OCI-M2 (cell line): Measurements from ENCODE around the gene XRCC3.

ENCODE experiments used
- DNase-seq: peaks from one replicate; lab custom pipeline; 2025; ENCODE audit not compliant: unreplicated experiment; lab: John Stamatoyannopoulos, UW

XRCC3 gene

DNA sequence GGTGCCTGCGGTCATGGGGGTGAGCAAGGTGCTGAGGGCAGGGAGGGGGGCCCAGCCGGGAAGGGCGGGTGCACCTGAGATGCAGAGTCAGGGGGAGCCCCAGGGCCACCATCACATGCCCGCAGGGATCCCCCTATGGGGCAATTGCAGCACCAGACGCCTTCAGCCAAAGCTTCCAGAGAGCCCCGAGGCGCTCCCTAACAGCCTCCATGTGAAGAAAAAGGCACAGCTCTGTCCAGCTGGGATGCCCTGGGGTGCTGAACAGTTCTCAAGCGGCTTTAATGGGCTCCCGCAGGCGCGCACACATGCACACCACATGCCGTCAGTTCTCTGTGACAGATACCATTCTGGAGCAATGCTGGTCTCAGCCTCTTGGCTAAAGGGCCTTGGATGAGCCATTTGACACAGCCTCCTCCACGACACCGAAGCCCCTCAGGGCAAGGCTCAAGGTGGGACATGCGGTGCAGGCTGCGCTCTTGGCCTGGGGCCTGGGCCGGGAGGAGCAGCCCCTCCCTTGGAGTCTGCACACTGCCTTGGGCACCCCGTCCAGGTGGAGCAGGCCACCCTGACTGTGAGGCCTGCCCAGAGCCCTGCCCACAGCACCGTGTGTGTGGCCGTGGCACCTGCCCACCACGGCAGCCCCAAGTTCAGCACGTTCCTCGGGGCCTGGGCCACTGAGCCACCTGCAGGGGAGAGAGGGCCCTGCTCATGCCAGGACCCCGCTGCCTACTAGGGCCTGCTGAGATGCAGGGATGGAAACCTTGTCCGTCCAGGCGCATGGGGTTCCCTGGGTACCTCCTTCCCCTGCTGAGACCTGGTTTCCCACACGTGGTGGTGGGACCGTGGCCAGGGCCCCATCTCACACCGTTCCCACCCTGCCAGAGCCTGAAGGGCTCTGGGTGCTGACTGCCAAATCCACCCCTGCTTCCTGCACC is 7.7 kb downstream of the XRCC3 start:
- no peak for DNase-seq

DNA sequence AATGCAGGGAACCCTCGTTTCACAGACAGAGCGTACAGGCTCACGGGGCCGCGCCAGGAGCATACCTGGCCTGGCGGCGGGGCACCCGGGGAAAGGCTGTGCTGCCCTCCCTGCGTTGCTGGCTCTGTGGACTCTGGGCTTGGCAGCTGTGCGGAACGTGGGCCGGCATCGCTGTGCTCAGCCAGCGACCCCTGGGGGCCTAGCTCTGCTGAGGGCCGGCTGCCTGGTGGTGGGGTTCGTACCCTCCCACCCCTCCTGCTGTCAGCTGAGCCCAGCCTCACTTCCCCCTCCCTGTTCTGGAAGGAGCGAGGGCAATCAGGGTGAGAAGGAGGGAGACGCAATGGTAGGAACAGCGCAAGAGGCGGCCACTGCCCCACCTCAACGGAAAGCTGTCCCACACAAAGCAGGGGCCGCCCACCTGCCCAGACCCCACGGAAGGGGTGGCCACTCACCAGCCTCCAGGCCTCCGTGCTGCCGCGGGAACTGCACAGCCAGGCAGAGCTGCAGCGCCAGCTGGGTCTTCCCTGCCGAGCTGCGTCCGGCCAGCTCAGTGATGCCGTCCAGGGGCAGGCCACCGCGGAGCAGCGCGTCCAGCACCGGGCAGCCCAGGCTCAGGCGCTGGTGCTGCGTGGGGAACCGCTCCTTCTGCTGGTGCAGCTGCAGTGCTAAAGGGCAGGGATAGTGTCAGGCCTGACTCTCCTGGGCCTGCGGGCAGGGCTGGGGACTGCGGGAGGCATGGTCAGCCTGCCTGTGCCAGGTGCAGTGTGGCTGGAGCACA is 8.5 kb downstream of the XRCC3 start:
- no peak for DNase-seq

DNA sequence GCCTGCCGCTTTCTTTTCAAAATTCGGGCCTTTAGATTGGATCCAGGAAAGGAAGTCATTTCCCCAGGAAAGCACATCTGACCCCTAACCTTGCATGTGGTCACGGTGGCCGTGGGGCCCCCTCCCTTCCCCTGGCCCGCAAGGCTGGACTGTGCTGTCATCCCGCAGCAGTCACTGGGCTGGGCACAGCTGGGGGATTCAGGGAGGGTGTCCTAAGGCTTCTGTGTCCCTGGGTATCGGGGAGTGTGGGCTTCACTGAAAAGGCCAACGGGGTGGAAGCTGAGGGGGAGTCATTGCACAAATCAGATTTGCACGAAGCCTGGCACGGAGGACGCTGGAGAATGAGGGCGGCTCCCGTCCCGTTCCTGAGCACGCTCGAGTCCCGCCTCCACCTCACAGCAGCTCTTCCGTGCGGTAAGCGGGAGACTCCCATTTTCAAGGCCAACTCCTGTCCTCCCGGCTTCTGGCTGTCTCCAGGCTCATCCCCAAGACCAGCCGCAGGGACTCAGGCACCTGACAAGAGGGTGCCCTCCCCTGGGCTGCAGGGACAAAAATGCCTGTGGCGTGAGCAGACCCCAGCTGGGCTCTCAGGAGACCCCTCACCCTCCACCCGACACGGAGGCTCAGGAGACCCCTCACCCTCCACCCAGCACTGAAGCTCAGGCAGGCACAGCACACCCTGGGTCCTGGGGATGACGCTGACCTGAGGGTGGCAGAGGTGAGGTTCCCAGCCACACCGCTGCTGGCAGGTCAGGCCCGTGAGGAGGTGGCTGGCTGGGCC is 9.6 kb downstream of the XRCC3 start:
- DNase-seq, result no peak

- DNase-seq, result no peak
These were observed 10.1 kb downstream of the XRCC3 start for GRCh38 chr14:103705118-103705503.

DNA sequence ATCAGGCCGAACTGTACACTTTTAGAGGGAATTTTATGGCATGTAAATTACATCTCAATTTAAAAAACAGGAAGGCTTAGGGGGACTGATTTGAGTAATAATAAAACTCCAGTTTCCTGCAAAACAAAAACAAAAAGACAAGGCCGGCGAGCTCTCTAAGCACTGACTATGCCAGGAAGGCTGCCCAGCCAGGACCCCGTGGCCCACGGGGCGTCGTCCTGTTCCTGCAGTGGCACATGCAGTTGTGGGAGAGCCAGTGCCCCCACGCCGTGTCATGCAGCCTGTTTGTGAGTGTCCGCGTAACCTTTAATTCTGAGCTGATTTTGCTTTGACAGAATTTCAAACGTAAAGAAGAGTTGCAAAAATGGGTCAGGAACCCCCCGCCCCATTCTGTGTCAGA is 10.5 kb downstream of the XRCC3 start:
- DNase-seq, result no peak

DNA sequence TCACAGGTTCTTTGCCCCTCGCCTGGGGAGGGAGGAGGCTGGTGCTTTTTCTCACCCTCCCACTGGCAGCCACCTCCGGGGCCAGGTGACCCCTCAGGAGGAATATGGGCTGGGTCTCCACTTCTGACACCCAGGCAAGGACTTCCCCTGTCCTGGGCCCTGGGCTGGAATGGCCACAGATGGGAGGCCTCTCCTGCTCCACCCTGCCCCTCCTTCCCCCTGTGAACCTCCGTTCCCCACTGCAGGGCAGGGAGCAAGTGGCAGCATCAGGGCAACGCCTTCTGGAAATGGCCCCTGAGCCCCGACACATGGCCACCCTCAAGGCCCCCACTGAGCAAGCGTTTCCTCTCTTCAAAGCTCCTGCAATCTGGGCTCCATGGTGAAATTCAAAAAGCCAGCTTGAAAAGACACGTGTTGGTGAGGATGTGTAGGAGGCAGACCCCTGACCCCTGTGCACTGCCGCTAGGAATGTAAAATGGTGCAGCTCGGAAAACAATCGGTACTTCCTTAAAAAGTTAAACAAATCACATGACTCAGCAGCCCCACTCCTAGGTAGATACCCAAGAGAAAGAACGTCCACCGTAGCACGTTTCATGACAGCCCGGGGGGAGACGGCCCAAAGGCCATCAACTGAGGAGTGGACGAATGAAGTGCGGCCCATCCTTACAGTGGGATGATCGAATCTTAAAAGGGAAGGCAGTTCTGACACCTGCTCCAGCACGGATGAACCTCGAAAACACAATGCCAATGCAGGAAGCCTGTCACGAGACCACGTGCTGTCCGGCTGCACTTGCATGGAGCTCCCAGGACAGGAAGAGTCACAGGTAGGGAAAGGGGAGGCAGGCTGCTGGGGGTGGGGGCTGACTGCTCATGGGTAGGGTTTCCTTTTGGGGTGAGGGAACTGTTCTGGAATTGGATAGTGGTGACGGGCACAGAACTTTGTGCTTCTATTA is 11.5 kb downstream of the XRCC3 start:
- DNase-seq, result no peak

GRCh38 chr14:103702497-103703432 is 12.5 kb downstream of the XRCC3 start:
- DNase-seq, result no peak

DNA sequence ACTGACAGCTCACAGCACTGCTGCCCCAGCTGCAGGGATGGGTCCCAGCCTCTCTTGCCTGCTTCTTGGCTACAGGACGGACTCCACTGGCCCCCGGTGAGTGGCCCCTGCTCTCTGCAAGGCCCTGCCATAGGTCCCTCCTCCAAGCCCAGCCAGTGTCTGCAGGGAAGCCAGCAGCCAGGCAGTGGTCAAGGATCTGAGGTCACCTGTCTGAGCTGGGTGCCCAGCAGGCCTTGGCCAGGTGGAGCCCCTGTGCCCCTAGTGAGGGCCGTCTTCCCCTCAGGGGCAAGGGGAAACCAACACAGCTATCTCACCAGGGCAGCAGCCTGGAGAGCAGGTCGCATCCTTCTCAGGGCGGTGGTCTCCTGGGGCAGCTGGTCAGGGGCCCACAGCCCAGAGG is 13.2 kb downstream of the XRCC3 start:
- no peak for DNase-seq

DNA sequence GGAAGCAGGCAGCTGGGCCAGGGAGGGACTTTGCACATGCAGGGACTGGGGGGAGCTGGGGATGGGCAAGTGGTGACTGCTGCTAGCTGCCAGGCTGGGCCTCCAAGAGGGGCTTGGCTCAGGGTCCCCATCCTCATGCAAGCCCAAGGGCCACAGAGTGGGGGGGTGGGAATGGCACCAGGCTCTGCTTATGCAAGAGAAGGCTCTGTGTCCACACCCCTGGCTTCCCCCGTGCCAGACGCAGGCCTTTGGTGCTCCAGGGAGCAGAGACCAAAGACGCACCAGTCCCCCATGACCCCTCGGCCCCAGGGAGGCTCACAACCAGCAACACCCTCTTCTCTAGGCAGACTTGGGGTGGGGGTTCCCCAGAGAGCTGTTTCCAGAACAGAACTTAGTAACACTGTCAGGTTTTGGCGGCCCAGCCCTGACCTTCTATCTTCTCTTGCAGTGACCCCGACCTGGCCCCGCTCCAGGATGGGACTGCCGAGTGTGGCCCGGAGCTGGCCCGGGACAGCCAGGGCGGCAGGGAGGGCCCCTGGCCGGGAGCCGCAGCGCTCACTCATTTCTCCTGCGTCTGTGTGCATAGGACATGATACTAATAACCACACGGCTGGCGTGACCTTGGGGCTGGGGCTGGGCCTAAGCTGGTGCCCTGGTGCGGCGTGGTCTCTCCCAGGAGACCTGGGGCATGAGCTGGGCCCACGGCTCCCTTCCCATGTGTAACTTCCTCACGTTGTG is 14.3 kb downstream of the XRCC3 start:
- no peak for DNase-seq

DNA sequence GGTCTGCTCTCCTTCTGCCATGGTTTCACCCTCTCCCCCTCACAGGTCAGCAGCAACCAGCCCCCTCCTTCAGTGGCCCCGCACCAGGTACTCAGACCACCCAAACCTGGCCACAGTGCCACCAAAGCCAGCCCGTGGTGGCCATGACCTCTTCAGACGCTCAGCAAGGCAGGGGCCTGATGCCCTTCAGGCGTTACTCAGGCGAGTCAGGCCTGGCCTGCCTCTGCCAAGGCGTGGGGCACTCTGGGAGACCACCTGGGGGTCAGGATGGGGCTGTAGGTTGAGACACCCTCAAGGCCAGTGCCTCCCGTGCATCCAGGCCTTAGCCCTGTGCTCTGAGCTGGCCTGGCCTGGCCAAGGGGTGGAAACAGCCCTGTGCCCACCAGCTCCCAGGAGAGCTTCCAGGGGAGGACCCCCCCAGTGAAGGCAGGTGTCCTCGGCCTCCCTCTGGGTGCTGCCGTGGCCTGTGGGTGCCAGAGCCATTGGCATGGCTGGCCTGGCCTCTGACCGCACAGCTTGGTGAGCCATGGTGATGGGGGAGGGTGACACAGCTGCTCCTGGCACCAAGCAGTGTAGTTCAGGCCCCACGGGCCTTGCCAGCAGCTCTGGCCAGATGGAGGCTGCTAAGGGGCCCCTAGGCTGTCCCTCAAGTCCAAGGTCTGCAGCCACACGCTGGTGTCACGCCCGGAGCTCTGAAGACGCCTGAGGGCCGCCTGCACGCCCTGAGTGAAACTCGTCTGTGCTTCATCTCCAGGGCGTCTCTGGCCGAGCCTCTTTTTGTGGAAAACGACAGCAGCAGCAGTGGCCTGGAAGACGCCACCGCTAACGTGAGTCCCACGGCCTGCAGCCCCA is 15.1 kb downstream of the XRCC3 start:
- DNase-seq, result no peak

DNA sequence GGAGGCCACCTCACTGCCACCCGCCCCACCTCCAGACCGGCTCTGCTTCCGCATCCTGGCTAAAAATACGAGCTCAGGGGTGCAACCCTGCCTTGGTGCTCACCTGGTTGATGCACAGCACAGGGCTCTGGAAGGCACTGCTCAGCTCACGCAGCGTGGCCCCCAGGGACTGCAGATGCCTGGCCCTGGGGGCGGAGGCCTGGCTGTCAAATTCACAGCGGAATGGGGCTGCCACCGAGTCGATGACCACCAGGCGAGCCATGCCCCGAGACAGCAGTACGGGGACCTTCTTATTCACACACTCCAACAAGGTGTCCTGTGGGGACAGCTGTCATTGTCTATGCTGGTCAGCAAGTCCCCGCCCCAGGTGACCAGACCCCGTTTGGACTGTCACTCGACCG is 16.0 kb downstream of the XRCC3 start:
- no peak for DNase-seq

DNA sequence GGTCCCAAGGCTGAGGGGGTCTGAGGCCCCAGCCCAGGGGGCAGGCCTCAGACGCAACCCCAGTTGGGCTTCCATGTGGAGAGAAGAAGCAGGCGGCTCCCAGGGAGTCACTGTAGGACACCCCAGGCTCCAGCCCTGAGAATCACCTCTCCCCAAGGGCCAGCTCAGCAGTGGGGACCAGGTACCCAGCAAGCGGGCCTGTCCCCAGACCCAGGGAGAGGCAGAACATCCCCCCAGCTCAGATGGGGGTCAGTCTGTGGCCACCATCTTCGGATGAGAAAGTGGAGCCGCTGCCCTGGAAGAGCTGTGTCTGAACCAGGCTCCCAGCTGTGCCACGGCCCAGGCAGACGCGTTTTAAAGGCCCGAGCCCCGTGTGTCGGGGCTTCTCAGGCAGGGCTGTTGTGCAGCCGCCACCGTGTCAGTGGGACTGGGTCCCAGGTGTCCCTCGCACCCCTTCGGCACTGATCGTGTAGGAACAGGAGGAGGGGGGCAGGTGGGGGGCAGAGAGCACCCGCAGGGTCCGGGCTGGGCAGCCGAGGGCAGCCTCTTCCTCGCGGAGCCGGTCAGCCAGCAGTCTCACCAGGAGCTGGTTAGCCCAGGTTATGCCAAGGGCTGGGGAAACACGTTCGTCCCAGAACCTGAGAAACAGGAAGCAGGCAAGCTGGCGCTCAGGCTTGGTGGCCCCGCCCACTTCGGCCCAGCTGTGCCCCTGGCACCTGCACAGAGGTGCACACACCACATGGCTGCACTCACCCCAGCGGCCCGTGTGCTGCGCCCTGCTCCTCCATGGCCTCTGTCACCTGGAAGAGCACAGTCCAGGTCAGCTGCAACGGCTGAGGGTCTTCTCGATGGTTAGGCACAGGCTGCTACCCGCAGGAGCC is 16.6 kb downstream of the XRCC3 start:
- no peak for DNase-seq

GRCh38 chr14:103697603-103698379 is 17.5 kb downstream of the XRCC3 start:
- DNase-seq, result no peak

DNA sequence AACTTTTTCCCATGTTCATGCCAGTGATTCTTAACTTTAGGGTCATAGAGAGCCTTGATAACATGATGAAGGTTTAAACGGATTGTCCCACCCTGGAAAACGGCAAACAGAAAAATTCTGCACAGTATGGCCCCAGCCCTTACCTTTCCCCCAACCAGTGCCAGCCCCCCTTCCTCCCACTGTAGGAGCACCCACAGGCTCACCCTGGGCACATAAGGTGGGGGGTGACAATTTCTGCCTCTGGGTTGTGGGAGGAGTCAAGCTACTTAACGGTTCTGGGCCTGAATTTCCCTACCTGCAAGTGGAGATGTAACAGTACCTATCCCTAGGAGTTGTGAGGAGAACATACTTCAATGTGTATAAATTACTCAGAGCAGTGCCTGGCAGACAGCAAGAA is 18.0 kb downstream of the XRCC3 start:
- no peak for DNase-seq

DNA sequence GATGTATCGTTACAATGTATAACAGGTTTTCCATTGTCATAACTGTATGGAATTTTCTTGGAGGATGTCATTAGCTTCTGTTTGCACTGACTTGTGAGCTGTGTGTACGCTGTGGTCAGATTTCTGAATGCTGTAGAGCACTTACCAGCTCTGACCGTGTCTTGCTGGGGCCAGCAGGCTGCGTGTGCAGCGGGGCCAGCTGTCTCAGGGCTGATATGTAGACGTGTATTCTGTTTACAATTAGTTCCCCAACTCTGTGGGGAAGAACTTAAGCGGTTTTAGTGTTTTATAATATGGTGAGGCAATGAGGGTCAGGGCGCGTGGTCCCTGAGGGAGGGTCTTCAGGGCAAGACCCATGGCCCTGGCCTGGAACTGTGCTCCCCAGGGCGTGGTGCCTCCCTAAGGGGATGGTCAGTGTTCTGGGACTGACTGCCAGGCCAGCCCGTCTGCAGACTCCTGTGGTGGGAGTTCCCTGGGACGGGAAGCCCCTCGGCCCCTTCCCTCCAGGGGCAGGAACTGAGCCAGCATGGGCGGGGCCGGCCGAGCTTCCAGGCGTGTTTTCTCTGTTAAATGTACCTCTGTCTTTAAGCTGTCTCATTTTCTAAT is 18.7 kb downstream of the XRCC3 start:
- no peak for DNase-seq

GRCh38 chr14:103696070-103696402 is 19.2 kb downstream of the XRCC3 start:
- no peak for DNase-seq
